Neural cell (in vitro differentiated cells): ENCODE results near the gene RNPEPL1.

Experiments
- EP300 ChIP-seq: fragments of 450-650 bp; conservative IDR thresholded peaks from 2 replicates; pipeline ENCODE4 v1.6.1; 2014; ENCODE audit warnings: antibody characterized with exemption, mild to moderate bottlenecking, moderate library complexity; ENCODE audit not compliant: poor library complexity, severe bottlenecking
- EZH2 ChIP-seq: fragments of 200-600, 300-800 bp; shearing (Covaris generic), sonication (generic); IDR thresholded peaks from 2 replicates; pipeline ENCODE4 v1.6.1; 2014; ENCODE audit warnings: antibody characterized with exemption, low read length, borderline replicate concordance, mild to moderate bottlenecking; ENCODE audit not compliant: insufficient read depth, poor library complexity, severe bottlenecking
- POLR2AphosphoS5 ChIP-seq: IDR thresholded peaks from 2 replicates; pipeline ENCODE4 v1.6.1; 2012
- RAD21 ChIP-seq: fragments of 450-650 bp; conservative IDR thresholded peaks from 2 replicates; pipeline ENCODE4 v1.6.1; 2014; ENCODE audit warnings: antibody characterized with exemption, mild to moderate bottlenecking, moderate library complexity
- SMC3 ChIP-seq: fragments of 450-650 bp; conservative IDR thresholded peaks from 2 replicates; pipeline ENCODE4 v1.6.1; 2014; ENCODE audit warnings: antibody characterized with exemption, mild to moderate bottlenecking, moderate library complexity; ENCODE audit not compliant: poor library complexity
- TAF1 ChIP-seq: IDR thresholded peaks from 2 replicates; pipeline ENCODE4 v1.6.1; 2012; ENCODE audit warnings: low read depth
- TF ChIP-seq, protein P1 (sequence below): fragments of 450-650 bp; IDR thresholded peaks from 2 replicates; pipeline ENCODE4 v1.5.1; 2014; ENCODE audit warnings: antibody characterized with exemption, mild to moderate bottlenecking, moderate library complexity; ENCODE audit not compliant: poor library complexity, severe bottlenecking
- TF ChIP-seq, protein P2 (sequence below): IDR thresholded peaks from 2 replicates; pipeline ENCODE4 v1.6.1; 2012; ENCODE audit warnings: borderline replicate concordance

GRCh38 chr2:240564561-240565332, 3.5 kb upstream of the RNPEPL1 start:
- TF ChIP-seq, protein P1, sequence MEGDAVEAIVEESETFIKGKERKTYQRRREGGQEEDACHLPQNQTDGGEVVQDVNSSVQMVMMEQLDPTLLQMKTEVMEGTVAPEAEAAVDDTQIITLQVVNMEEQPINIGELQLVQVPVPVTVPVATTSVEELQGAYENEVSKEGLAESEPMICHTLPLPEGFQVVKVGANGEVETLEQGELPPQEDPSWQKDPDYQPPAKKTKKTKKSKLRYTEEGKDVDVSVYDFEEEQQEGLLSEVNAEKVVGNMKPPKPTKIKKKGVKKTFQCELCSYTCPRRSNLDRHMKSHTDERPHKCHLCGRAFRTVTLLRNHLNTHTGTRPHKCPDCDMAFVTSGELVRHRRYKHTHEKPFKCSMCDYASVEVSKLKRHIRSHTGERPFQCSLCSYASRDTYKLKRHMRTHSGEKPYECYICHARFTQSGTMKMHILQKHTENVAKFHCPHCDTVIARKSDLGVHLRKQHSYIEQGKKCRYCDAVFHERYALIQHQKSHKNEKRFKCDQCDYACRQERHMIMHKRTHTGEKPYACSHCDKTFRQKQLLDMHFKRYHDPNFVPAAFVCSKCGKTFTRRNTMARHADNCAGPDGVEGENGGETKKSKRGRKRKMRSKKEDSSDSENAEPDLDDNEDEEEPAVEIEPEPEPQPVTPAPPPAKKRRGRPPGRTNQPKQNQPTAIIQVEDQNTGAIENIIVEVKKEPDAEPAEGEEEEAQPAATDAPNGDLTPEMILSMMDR, result no peak
- TF ChIP-seq, protein P2, sequence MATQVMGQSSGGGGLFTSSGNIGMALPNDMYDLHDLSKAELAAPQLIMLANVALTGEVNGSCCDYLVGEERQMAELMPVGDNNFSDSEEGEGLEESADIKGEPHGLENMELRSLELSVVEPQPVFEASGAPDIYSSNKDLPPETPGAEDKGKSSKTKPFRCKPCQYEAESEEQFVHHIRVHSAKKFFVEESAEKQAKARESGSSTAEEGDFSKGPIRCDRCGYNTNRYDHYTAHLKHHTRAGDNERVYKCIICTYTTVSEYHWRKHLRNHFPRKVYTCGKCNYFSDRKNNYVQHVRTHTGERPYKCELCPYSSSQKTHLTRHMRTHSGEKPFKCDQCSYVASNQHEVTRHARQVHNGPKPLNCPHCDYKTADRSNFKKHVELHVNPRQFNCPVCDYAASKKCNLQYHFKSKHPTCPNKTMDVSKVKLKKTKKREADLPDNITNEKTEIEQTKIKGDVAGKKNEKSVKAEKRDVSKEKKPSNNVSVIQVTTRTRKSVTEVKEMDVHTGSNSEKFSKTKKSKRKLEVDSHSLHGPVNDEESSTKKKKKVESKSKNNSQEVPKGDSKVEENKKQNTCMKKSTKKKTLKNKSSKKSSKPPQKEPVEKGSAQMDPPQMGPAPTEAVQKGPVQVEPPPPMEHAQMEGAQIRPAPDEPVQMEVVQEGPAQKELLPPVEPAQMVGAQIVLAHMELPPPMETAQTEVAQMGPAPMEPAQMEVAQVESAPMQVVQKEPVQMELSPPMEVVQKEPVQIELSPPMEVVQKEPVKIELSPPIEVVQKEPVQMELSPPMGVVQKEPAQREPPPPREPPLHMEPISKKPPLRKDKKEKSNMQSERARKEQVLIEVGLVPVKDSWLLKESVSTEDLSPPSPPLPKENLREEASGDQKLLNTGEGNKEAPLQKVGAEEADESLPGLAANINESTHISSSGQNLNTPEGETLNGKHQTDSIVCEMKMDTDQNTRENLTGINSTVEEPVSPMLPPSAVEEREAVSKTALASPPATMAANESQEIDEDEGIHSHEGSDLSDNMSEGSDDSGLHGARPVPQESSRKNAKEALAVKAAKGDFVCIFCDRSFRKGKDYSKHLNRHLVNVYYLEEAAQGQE, result no peak
- TF ChIP-seq TAF1, result no peak
- no peak for TF ChIP-seq EZH2
- no peak for TF ChIP-seq EP300
- TF ChIP-seq POLR2AphosphoS5, result no peak
- TF ChIP-seq SMC3, result no peak
- TF ChIP-seq RAD21, result no peak
